GM19035 (cell line): ENCODE results near the gene USB1.

ENCODE experiments used
- ATAC-seq: cut with Tn5 transposase; IDR thresholded peaks from one replicate; pipeline ENCODE4 v1.9.1; 2021; ENCODE audit not compliant: unreplicated experiment

The USB1 gene

GRCh38 chr16:58030136-58030840 is 29.1 kb downstream of the USB1 start:
- ATAC-seq = no peak

DNA sequence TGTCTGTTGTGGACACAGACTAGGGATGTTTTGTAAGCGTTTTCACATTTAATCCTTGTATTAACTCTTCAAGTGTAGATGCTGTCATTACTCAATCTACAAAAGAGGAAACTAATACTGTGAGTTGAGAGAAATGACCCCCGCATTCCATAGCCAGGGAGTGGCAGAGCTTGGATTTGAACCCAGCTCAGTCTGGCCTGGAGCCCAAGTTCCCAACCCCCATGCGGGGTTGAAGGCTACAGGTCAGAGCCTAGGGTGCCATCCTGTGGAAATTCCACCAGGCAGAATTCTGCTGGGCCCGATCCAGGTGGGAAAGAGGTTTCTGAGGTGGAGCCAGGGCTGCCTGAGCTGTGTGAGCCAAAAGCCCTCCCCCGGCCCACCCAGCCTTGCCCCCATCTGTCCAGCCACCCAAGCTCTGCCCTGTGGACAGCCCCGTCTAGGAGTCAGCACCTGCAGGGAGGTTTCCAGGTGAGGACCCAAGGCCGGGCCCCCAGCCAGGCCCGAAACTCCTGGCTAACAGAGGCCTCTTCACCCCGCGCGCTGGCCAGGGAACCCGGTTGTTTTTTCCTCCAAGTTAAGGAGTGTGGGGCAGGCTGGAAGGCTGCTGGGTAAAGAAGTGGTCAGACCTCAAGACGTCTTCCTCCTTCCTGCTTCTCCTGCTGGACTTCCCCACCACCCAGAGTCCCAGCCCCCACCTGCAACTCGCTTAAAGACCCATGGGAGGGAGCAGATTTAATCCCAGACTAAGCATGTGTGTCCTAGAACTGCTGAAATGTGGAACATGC is 30.0 kb downstream of the USB1 start:
- no peak for ATAC-seq

- no peak for ATAC-seq
Observed at GRCh38 chr16:58032710-58033293, 31.6 kb downstream of the USB1 start.

DNA sequence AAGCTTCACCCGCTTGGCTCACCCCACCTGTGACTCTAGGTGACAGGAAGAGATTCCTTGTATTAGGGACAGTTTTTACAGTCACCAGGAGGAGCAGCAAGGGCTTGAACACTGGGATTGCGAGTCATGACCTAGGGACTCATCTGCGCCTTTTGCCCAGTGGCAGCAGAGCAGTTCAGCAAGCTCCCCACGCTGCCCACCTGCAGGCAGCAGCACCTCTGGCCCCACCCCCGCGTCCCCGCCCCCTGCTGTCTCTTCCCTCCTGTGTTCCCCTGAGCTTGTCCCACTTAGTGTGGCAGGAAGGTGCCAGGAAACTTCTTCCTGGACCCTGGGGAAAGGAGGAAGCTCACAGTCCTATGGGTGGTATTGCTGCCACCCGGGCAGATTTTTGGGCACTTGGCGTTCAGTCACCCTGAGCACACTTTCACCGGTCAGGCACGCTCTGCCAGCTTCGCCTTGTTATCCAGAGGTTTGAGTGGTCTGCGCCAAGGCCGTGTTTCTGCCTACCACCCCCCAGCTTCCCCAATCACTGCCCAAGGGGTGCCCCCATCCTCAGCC is 33.0 kb downstream of the USB1 start:
- ATAC-seq = no peak

DNA sequence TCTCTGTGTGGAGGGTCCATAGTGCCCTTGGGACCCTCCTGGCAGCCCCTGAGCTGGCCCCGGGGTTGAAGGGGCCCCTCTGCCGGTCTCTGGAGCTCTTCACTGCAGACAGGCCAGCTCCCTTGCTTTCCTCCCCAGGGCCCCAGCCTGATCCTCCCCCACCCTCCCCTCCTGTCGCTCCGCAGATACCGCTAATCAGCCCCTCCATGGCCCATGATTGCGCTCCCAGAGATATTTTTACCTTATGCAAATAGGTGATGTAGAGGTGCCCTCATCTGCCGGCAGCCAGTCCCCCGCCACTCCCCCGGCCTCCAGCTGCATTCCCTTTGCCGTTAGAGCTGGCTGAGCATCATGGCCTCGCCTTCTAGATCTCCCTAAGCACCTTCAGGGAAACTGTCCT is 33.6 kb downstream of the USB1 start:
- no peak for ATAC-seq

DNA sequence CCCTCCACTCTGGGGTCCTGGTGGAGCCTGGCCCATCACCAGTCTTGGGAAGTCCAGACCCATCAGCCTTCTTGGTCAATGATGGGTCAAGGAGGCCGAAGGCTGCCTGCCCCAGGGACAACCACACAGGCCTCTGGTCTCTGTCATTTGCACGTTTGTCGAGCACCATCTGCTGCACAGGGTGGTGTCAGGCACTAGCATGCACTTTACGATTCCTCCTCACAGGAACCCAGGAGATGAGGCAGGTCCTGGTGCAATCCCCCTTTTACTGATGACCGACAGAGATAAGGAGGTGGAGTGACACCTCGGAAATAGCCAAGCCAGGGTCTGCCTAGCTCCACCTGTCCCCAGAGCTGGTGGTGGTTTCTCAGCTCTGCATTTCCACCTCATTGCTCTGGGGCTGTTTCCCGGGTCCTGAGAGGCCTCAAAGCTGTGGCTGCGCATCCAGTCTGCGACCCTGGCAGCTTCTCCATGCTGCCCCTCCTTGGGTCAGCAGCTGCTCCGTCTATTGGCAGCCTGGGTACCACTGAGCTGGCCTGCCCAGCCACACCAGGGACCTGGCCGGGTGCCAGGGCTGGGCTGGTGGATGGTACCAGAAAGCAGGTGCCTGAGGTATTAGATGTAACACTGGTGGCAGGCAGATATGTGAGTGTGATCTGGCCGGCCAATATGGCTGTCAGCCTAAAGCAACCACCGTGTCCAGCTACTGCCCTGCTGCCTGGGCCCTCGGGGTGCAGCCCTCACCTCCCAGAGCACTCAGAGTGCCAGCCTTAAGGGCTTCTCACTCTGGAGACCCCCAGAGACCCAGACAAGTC is 34.4 kb downstream of the USB1 start:
- no peak for ATAC-seq

- no peak for ATAC-seq
Observed at GRCh38 chr16:58036943-58037342, 35.7 kb downstream of the USB1 start.

DNA sequence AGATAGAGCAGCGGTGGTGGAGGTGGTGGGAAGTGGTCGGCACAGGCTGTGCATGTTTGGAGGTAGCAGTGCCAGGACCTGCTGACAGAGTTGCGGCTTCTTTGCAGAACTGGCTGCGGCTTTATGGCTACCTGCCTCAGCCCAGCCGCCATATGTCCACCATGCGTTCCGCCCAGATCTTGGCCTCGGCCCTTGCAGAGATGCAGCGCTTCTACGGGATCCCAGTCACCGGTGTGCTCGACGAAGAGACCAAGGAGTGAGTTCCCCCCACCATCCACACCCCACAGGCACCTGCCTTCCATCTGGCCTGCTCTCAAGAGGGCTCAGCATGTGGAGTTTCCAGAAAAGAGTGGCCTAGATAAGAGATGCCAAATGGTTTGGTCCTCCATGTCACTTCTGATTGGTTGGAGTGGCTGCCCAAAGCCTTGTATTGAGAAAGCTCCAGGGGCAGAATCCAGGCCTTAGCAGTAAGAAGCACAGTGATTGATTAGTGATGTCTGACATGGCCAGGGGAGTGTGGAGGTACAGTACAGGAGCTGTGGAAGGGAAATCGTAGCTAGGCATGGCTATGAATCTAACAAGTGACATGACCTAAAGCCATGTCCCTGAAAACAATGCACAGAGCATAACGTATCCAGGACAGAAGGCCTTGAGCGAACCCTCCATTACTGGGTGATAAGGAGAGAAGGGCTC is 36.3 kb downstream of the USB1 start:
- no peak for ATAC-seq

- ATAC-seq = no peak
Observed at GRCh38 chr16:58038219-58038641, 37.0 kb downstream of the USB1 start.

- no peak for ATAC-seq
Observed at GRCh38 chr16:58039829-58040495, 38.8 kb downstream of the USB1 start.

GRCh38 chr16:58040496-58040846 is 39.3 kb downstream of the USB1 start:
- ATAC-seq = no peak

DNA sequence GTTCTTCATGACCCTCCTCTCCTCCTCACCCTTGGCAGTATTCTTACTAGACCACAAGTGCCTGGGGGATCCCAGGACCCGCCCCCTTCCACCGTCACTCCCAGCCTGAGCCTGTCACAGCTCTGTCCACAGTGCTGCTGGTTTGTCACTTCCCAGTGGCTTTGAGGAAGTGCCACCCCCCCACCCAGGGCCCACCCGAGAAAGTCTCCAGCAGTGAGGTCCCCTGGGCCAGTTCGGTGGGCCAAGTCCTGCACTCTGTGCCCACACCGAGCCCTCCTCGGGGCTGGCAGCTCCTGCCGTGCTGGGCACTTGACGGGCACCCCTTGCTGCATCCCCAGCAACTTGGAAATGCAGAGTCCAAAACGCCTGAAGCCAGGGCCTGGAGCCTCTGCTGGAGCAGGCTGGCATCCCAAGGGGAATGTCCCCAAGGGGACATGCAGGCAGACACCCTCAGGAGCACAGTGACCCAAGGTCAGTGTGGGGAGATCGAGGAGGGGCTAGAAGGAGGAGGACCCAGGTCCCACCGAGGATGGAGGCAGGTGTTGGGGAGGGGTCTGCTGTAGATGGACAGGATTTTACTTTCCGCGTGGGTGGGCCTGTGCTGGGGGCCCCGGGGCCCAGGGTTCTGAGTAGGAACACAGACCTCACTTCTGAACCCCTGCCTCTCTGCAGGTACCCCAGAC is 39.9 kb downstream of the USB1 start:
- ATAC-seq = no peak

DNA sequence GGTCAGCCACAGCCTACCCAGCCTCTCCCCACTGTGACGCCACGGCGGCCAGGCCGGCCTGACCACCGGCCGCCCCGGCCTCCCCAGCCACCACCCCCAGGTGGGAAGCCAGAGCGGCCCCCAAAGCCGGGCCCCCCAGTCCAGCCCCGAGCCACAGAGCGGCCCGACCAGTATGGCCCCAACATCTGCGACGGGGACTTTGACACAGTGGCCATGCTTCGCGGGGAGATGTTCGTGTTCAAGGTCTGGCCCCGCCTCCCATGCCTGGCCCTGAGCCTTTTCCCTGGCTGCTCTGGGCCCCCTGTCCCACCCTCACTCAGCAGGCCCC is 40.4 kb downstream of the USB1 start:
- no peak for ATAC-seq

GRCh38 chr16:58042001-58042885 is 41.0 kb downstream of the USB1 start:
- ATAC-seq = no peak

GRCh38 chr16:58042886-58043515 is 41.8 kb downstream of the USB1 start:
- ATAC-seq = no peak

DNA sequence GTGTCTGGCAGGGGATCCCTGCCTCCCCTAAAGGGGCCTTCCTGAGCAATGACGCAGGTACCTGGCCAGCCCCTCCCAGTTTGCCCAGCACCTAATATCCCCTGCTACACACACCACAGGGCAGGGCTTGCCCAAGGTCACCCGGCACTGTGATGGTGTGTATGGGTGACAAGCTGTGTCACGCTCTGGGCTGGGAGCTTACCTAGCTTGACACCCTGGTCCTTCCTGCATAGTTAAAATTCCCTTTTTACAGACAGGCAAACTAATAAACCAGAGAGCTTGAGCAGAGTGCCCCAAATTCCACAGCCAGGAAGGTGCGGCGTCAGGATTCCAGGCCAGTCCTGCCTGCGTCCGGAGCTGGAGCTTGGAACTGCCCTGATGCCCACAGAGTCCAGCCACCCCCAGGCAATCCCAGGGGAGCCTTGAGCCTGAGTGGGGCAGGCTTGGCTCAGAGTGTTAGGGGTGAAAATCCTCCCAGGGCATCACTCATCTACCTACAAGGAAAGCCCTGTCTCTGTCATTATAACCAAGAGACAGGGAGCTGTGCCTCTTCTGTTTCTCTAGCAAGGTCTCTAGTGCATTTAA is 42.5 kb downstream of the USB1 start:
- ATAC-seq = no peak

GRCh38 chr16:58044266-58045019 is 43.2 kb downstream of the USB1 start:
- ATAC-seq = no peak
